HepG2 (cell line): ENCODE data around the gene PLSCR3. TPM values are rescaled to one million over a fixed set of nuclear protein-coding genes. Genes with fewer than 3 reads are reported as not detected.

Source experiments
- AKNA ChIP-seq: sonication (generic); formaldehyde crosslinking; IDR thresholded peaks from 2 replicates; pipeline ENCODE4 v1.4.0; 2020; ENCODE audit warnings: missing genetic modification reagents, borderline replicate concordance
- CENPT ChIP-seq: sonication (generic); formaldehyde crosslinking; IDR thresholded peaks from 2 replicates; pipeline ENCODE4 v1.8.0; 2022; ENCODE audit warnings: low read depth, mild to moderate bottlenecking, moderate library complexity, missing genetic modification reagents
- ZBTB10 ChIP-seq: sonication (generic); formaldehyde crosslinking; IDR thresholded peaks from 2 replicates; pipeline ENCODE4 v1.4.0; 2020; ENCODE audit warnings: missing genetic modification reagents, borderline replicate concordance
- ZGPAT ChIP-seq: IDR thresholded peaks from 2 replicates; pipeline ENCODE4 v1.6.1; 2016; ENCODE audit warnings: mild to moderate bottlenecking
- ZNF407 ChIP-seq: sonication (generic); formaldehyde crosslinking; IDR thresholded peaks from one replicate; pipeline ENCODE4 v1.5.1; 2020; ENCODE audit warnings: mild to moderate bottlenecking, missing genetic modification reagents; ENCODE audit errors: not compliant biosample characterization
- ZNF772 ChIP-seq: sonication (generic); formaldehyde crosslinking; IDR thresholded peaks from 2 replicates; pipeline ENCODE4 v1.5.0; 2020; ENCODE audit warnings: mild to moderate bottlenecking, missing genetic modification reagents
- polyA plus RNA-seq, 8 experiments: library from polyadenylated mRNA; depleted of rRNA in 3 of 8; stranded (reverse) in 7 of 8; unstranded in 1 of 8; fragments of >200 nt; fragmentation: Illumina TruSeq in 4 of 8; extraction: Trizol in 4 of 8; gene quantifications; 2 replicates each; pipeline versions ENCODE4 v1.2.1 to v1.2.3, GENCODE V29; 2011 to 2016; ENCODE audit warnings: low read depth in 4 of 8, missing spikeins in 1 of 8, mixed read lengths in 1 of 8; ENCODE audit not compliant: insufficient read depth in 1 of 8
- total RNA-seq, 5 experiments: library from RNA; depleted of rRNA; stranded (reverse); fragments of >200 nt; fragmentation: Illumina TruSeq; extraction: Trizol; gene quantifications; 2 replicates each; pipeline ENCODE4 v1.2.3, GENCODE V29; 2016; ENCODE audit warnings: low read depth in 1 of 5

The PLSCR3 gene
- total and polyA plus RNA-seq, 2 of the 13 experiments (the other 11 are each of a cell fraction or from before 2014, with no cell fraction given): 5.6 to 6.2 TPM

- TF ChIP-seq ZNF407: no peak
- TF ChIP-seq ZBTB10 (CRISPR knock-in tag): peak; percentile 26; the same call in 1 of the 2 replicates
- 0 out of 2 replicates have a peak, but pooled peaks have one; percentile 27 for TF ChIP-seq AKNA (CRISPR knock-in tag)
- TF ChIP-seq ZGPAT (CRISPR knock-in tag): peak; percentile 82
- TF ChIP-seq ZNF772 (CRISPR knock-in tag): peak; percentile 46; the same call in 1 of the 2 replicates
- TF ChIP-seq CENPT (CRISPR knock-in tag): no peak
These were observed 42.4 kb downstream of the PLSCR3 start, which contains the start of gene KCTD11 (continued) for GRCh38 chr17:7351665-7352502.
